ENCODE results near the gene CLMP. TPM values are rescaled to one million over a fixed set of nuclear protein-coding genes. Genes with fewer than 3 reads are reported as not detected.

The CLMP gene
- total and polyA plus RNA-seq, 4 donors: 0.12 to 1.3 (median 0.35) TPM

DNA sequence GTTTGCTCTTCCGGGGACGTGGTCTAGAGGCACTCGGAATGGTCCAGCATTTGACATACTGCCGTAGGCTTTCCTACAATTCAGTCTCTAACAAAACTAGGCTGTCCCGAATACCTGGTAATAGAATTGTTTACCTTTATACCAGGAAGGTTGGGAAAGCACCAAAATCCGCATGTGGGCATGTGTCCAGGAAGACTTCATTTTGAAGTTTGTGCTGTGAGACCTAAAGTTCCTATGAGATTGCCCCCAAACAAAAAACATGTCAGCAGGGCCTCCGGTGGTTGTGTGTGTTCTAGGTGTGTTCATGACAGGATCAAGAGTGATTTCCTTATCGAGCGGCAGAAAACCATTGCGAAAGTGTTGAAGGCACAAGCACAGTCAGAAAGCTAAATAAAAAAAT lies 159.2 kb downstream of the CLMP start:
- H3K9ac ChIP-seq (ENCODE audit: low read depth in 1 of 2, low read length in 2 of 2): no peak overlapping the region
- no peaks in the 10 kb centered on the region for H3K4me1 ChIP-seq (ENCODE audit: control insufficient read depth in 4 of 4, insufficient read depth in 4 of 4, low read length in 3 of 4)
- no peak overlapping the region for H3K4me3 ChIP-seq (ENCODE audit: low read depth in 1 of 3, low read length in 3 of 3)
- TF ChIP-seq, protein P1, sequence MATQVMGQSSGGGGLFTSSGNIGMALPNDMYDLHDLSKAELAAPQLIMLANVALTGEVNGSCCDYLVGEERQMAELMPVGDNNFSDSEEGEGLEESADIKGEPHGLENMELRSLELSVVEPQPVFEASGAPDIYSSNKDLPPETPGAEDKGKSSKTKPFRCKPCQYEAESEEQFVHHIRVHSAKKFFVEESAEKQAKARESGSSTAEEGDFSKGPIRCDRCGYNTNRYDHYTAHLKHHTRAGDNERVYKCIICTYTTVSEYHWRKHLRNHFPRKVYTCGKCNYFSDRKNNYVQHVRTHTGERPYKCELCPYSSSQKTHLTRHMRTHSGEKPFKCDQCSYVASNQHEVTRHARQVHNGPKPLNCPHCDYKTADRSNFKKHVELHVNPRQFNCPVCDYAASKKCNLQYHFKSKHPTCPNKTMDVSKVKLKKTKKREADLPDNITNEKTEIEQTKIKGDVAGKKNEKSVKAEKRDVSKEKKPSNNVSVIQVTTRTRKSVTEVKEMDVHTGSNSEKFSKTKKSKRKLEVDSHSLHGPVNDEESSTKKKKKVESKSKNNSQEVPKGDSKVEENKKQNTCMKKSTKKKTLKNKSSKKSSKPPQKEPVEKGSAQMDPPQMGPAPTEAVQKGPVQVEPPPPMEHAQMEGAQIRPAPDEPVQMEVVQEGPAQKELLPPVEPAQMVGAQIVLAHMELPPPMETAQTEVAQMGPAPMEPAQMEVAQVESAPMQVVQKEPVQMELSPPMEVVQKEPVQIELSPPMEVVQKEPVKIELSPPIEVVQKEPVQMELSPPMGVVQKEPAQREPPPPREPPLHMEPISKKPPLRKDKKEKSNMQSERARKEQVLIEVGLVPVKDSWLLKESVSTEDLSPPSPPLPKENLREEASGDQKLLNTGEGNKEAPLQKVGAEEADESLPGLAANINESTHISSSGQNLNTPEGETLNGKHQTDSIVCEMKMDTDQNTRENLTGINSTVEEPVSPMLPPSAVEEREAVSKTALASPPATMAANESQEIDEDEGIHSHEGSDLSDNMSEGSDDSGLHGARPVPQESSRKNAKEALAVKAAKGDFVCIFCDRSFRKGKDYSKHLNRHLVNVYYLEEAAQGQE (IDR thresholded peaks at IDR 0.05): no peak
- no peak for TF ChIP-seq RAD21 (IDR thresholded peaks at IDR 0.05)
- no peak for TF ChIP-seq FOXA1 (IDR thresholded peaks at IDR 0.05)
- TF ChIP-seq JUND (IDR thresholded peaks at IDR 0.05): no peak
- no peak for TF ChIP-seq SP1 (IDR thresholded peaks at IDR 0.05)
- TF ChIP-seq, protein P2, sequence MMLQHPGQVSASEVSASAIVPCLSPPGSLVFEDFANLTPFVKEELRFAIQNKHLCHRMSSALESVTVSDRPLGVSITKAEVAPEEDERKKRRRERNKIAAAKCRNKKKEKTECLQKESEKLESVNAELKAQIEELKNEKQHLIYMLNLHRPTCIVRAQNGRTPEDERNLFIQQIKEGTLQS (IDR thresholded peaks at IDR 0.05): no peak
- TF ChIP-seq, protein P3, sequence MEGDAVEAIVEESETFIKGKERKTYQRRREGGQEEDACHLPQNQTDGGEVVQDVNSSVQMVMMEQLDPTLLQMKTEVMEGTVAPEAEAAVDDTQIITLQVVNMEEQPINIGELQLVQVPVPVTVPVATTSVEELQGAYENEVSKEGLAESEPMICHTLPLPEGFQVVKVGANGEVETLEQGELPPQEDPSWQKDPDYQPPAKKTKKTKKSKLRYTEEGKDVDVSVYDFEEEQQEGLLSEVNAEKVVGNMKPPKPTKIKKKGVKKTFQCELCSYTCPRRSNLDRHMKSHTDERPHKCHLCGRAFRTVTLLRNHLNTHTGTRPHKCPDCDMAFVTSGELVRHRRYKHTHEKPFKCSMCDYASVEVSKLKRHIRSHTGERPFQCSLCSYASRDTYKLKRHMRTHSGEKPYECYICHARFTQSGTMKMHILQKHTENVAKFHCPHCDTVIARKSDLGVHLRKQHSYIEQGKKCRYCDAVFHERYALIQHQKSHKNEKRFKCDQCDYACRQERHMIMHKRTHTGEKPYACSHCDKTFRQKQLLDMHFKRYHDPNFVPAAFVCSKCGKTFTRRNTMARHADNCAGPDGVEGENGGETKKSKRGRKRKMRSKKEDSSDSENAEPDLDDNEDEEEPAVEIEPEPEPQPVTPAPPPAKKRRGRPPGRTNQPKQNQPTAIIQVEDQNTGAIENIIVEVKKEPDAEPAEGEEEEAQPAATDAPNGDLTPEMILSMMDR (IDR thresholded peaks at IDR 0.05; ENCODE audit: low read depth, low read length, missing input control): no peak
- DNase-seq (ENCODE audit: low spot score): no peak
- 76% methylated on average over 10 of the region's 10 CpGs for WGBS
- no peaks in the 10 kb centered on the region for H3K36me3 ChIP-seq (ENCODE audit: control insufficient read depth in 4 of 4, insufficient read depth in 3 of 4, low read depth in 1 of 4, low read length in 3 of 4)
- no peaks in the 10 kb centered on the region for H3K9me3 ChIP-seq (ENCODE audit: control insufficient read depth in 4 of 4, low read length in 3 of 4)
- H3K27me3 ChIP-seq (ENCODE audit: control insufficient read depth in 4 of 4, insufficient read depth in 4 of 4, low read length in 3 of 4): no peaks in the 10 kb centered on the region
- no peak overlapping the region for H3K27ac ChIP-seq (ENCODE audit: low read depth in 1 of 2, low read length in 2 of 2)

DNA sequence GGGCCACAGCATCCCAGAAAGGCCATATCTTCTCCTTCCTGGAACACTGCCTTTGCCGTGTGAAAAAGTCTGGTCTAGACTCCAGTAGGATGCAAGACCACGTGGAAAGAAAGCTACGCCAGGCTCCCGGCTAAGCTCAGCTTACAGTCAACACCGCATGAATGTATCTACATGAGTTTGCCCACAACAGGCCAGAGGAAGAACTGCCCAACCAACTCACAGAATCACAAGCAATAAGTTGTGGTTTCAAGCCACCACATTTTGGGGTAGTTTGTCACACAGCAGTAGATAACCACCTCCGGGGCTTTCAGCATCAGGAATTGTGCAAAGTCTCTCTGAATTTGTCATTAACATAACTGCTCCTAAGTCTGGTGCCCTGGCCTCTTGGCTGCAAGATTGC lies 160.5 kb downstream of the CLMP start:
- Histone ChIP-seq H3K4me1 (ENCODE audit: control insufficient read depth in 4 of 4, insufficient read depth in 4 of 4, low read length in 3 of 4) (no peaks in the 10 kb centered on the region), H3K36me3 (ENCODE audit: control insufficient read depth in 4 of 4, insufficient read depth in 3 of 4, low read depth in 1 of 4, low read length in 3 of 4) (no peaks in the 10 kb centered on the region), H3K4me3 (ENCODE audit: low read depth in 1 of 3, low read length in 3 of 3) (no peak overlapping the region), H3K9me3 (ENCODE audit: control insufficient read depth in 4 of 4, low read length in 3 of 4) (no peaks in the 10 kb centered on the region), H3K9ac (ENCODE audit: low read depth in 1 of 2, low read length in 2 of 2) (no peak overlapping the region), H3K27ac (ENCODE audit: low read depth in 1 of 2, low read length in 2 of 2) (no peak overlapping the region), H3K27me3 (ENCODE audit: control insufficient read depth in 4 of 4, insufficient read depth in 4 of 4, low read length in 3 of 4) (no peaks in the 10 kb centered on the region)
- no peak for DNase-seq (ENCODE audit: low spot score)
- no peak for TF ChIP-seq GABPA (IDR thresholded peaks at IDR 0.05 in 1 of 2, conservative IDR thresholded peaks at IDR 0.05 in 1 of 2)
- no peak for TF ChIP-seq FOXA1 (IDR thresholded peaks at IDR 0.05)
- TF ChIP-seq RXRA (IDR thresholded peaks at IDR 0.05): no peak
- TF ChIP-seq, protein P2 (IDR thresholded peaks at IDR 0.05): no peak
- no peak for TF ChIP-seq NR2F2 (IDR thresholded peaks at IDR 0.05)
- no peak for TF ChIP-seq YY1 (IDR thresholded peaks at IDR 0.05)
- TF ChIP-seq EGR1 (IDR thresholded peaks at IDR 0.05; ENCODE audit: low read depth in 2 of 2): no peak
- TF ChIP-seq, protein P4, sequence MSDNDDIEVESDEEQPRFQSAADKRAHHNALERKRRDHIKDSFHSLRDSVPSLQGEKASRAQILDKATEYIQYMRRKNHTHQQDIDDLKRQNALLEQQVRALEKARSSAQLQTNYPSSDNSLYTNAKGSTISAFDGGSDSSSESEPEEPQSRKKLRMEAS (IDR thresholded peaks at IDR 0.05): no peak
- TF ChIP-seq FOXA2 (IDR thresholded peaks at IDR 0.05): no peak
- TF ChIP-seq, protein P1 (IDR thresholded peaks at IDR 0.05): no peak
- TF ChIP-seq, protein P5, sequence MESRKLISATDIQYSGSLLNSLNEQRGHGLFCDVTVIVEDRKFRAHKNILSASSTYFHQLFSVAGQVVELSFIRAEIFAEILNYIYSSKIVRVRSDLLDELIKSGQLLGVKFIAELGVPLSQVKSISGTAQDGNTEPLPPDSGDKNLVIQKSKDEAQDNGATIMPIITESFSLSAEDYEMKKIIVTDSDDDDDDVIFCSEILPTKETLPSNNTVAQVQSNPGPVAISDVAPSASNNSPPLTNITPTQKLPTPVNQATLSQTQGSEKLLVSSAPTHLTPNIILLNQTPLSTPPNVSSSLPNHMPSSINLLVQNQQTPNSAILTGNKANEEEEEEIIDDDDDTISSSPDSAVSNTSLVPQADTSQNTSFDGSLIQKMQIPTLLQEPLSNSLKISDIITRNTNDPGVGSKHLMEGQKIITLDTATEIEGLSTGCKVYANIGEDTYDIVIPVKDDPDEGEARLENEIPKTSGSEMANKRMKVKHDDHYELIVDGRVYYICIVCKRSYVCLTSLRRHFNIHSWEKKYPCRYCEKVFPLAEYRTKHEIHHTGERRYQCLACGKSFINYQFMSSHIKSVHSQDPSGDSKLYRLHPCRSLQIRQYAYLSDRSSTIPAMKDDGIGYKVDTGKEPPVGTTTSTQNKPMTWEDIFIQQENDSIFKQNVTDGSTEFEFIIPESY (IDR thresholded peaks at IDR 0.05): no peak
- no peak for TF ChIP-seq RAD21 (IDR thresholded peaks at IDR 0.05)
- TF ChIP-seq, protein P3 (IDR thresholded peaks at IDR 0.05; ENCODE audit: low read depth, low read length, missing input control): no peak
- TF ChIP-seq JUND (IDR thresholded peaks at IDR 0.05): no peak
- no peak for TF ChIP-seq SP1 (IDR thresholded peaks at IDR 0.05)
- 75% methylated on average over 6 of the region's 6 CpGs for WGBS
